Body of pancreas (tissue), 4 donors: ENCODE data around the gene LRRC1.

ENCODE experiments used
- CTCF ChIP-seq, 7 experiments: fragments of 450-650 bp in 4 of 7; fragments of 200-600 bp in 3 of 7; sonication (generic) in 3 of 7; IDR thresholded peaks; one replicate each; pipeline ENCODE4 v1.5.1; 2016 to 2019; ENCODE audit warnings: antibody characterized with exemption in 7 of 7
- POLR2A ChIP-seq, 3 donors: fragments of 450-650 bp; IDR thresholded peaks; one replicate each; pipeline ENCODE4 v1.6.1; 2016; ENCODE audit warnings: antibody characterized with exemption in 3 of 3, mild to moderate bottlenecking in 2 of 3

GRCh38 chr6:53910834-53911233, 116.0 kb downstream of the LRRC1 start:
- TF ChIP-seq CTCF (IDR thresholded peaks at IDR 0.05) (no peak), POLR2A (IDR thresholded peaks at IDR 0.05) (no peak)
